ENCODE results near the gene SYNPO2.

GRCh38 chr4:119093042-119093827 lies 204.6 kb downstream of the SYNPO2 start:
- TF ChIP-seq CTCF (IDR thresholded peaks at IDR 0.05 in 4 of 5, conservative IDR thresholded peaks at IDR 0.05 in 1 of 5), result no peak
- no peak for TF ChIP-seq POLR2A (IDR thresholded peaks at IDR 0.05)

Measured in gastrocnemius medialis (tissue), 4 donors.